IMR-90 (cell line): ENCODE results near the gene SPPL3. TPM values are rescaled to one million over a fixed set of nuclear protein-coding genes. Genes with fewer than 3 reads are reported as not detected.

Source experiments
- ATAC-seq: fragments of 200-7000 bp; cut with Tn5 transposase; 2 replicates; pipeline ENCODE4 v1.9.1; 2020; ENCODE audit warnings: low read depth, mild to moderate bottlenecking, moderate library complexity
- BruUV-seq: library from RNA; stranded (reverse); fragments of 400-500 nt; replicated peaks from 2 replicates; lab custom pipeline; 2021; lab: Mats Ljungman, UMichigan
- CTCF ChIA-PET: fragments of 300-600 bp; formaldehyde crosslinking; extraction: SDS; loops from one replicate; lab custom pipeline; 2021; ENCODE audit warnings: antibody characterized with exemption; lab: Yijun Ruan, JAX
- POLR2A ChIA-PET: fragments of 300-600 bp; sonication (Branson Sonifier 250); formaldehyde crosslinking; loops from one replicate; lab custom pipeline; 2022; ENCODE audit warnings: antibody characterized with exemption; ENCODE audit not compliant: unreplicated experiment; lab: Charles Lee
- DNase-seq: peaks from one replicate; pipeline ENCODE4 v3.0.0; 2013
- H2AFZ ChIP-seq: replicated peaks from 2 replicates; pipeline ENCODE3; 2013; ENCODE audit warnings: low read length, mild to moderate bottlenecking; ENCODE audit not compliant: poor library complexity
- H2AK5ac ChIP-seq: 2 replicates; pipeline ENCODE4 v1.6.1; 2013; ENCODE audit warnings: low read depth, low read length, inconsistent platforms
- H2AK9ac ChIP-seq: replicated peaks from 2 replicates; pipeline ENCODE3; 2013; ENCODE audit warnings: mild to moderate bottlenecking, low read depth, low read length, moderate library complexity; ENCODE audit not compliant: poor library complexity
- H2BK120ac ChIP-seq: 2 replicates; pipeline ENCODE4 v1.6.1; 2013; ENCODE audit warnings: low read depth, low read length, inconsistent platforms
- H2BK15ac ChIP-seq: 3 replicates; pipeline ENCODE4 v1.6.1; 2013; ENCODE audit warnings: low read depth, low read length, inconsistent platforms
- H2BK20ac ChIP-seq: 2 replicates; pipeline ENCODE4 v1.6.1; 2013; ENCODE audit warnings: low read depth, mild to moderate bottlenecking, inconsistent platforms, low read length, moderate library complexity
- H2BK5ac ChIP-seq: 2 replicates; pipeline ENCODE4 v1.6.1; 2013; ENCODE audit warnings: mild to moderate bottlenecking, low read depth, low read length, inconsistent platforms; ENCODE audit not compliant: poor library complexity, severe bottlenecking
- H3K14ac ChIP-seq: replicated peaks from 2 replicates; pipeline ENCODE4 v1.6.1; 2013; ENCODE audit warnings: low read depth, low read length, inconsistent platforms
- H3K18ac ChIP-seq: 2 replicates; pipeline ENCODE4 v1.6.1; 2013; ENCODE audit warnings: low read depth, low read length, control low read depth
- H3K23ac ChIP-seq: 2 replicates; pipeline ENCODE4 v1.6.1; 2013; ENCODE audit warnings: low read depth, low read length, inconsistent platforms
- H3K27ac ChIP-seq: 2 replicates; pipeline ENCODE4 v1.5.1; 2013; ENCODE audit warnings: mild to moderate bottlenecking, control low read depth, low read length; ENCODE audit not compliant: insufficient read depth
- H3K27me3 ChIP-seq: 2 replicates; pipeline ENCODE4 v1.6.1; 2013; ENCODE audit warnings: low read length; ENCODE audit not compliant: control insufficient read depth, insufficient read depth
- H3K36me3 ChIP-seq: 2 replicates; pipeline ENCODE4 v1.6.1; 2013; ENCODE audit warnings: low read length, mixed read lengths; ENCODE audit not compliant: control insufficient read depth, insufficient read depth
- H3K4ac ChIP-seq: 2 replicates; pipeline ENCODE4 v1.6.1; 2013; ENCODE audit warnings: low read depth, low read length, inconsistent platforms
- H3K4me1 ChIP-seq: 2 replicates; pipeline ENCODE4 v1.6.1; 2013; ENCODE audit warnings: low read length, mixed read lengths; ENCODE audit not compliant: control insufficient read depth, insufficient read depth
- H3K4me2 ChIP-seq: 2 replicates; pipeline ENCODE4 v1.6.1; 2013; ENCODE audit warnings: low read depth, mild to moderate bottlenecking, control low read depth, low read length, moderate library complexity
- H3K4me3 ChIP-seq: 2 replicates; pipeline ENCODE4 v1.5.1; 2013; ENCODE audit warnings: low read depth, mild to moderate bottlenecking, control low read depth, low read length, moderate library complexity; ENCODE audit not compliant: insufficient read depth
- H3K56ac ChIP-seq: 2 replicates; pipeline ENCODE4 v1.6.1; 2013; ENCODE audit warnings: low read length, inconsistent platforms; ENCODE audit not compliant: insufficient read depth; ENCODE audit errors: extremely low read depth
- H3K79me1 ChIP-seq, 2 experiments: 2 replicates each; pipeline ENCODE4 v1.6.1; 2013; ENCODE audit warnings: low read length in 2 of 2, inconsistent platforms in 1 of 2, low read depth in 1 of 2
- H3K9ac ChIP-seq: 2 replicates; pipeline ENCODE4 v1.6.1; 2013; ENCODE audit warnings: low read depth, low read length, control low read depth
- H3K9me1 ChIP-seq: 2 replicates; pipeline ENCODE4 v1.6.1; 2013; ENCODE audit warnings: low read length, inconsistent platforms; ENCODE audit not compliant: insufficient read depth
- H3K9me3 ChIP-seq: 2 replicates; pipeline ENCODE4 v1.6.1; 2013; ENCODE audit warnings: low read length; ENCODE audit not compliant: control insufficient read depth, insufficient read depth
- H4K20me1 ChIP-seq: 2 replicates; pipeline ENCODE4 v1.6.1; 2013; ENCODE audit warnings: low read length, inconsistent platforms; ENCODE audit not compliant: insufficient read depth
- H4K5ac ChIP-seq: 2 replicates; pipeline ENCODE4 v1.6.1; 2013; ENCODE audit warnings: mild to moderate bottlenecking, low read depth, low read length, control low read depth
- H4K8ac ChIP-seq, 2 experiments: 2 replicates each; pipeline ENCODE4 v1.6.1; 2013; ENCODE audit warnings: low read depth in 2 of 2, low read length in 2 of 2, control low read depth in 1 of 2, inconsistent platforms in 1 of 2
- H4K91ac ChIP-seq: 2 replicates; pipeline ENCODE4 v1.6.1; 2013; ENCODE audit warnings: low read depth, low read length, inconsistent platforms; ENCODE audit not compliant: insufficient read depth
- CHD1 ChIP-seq: IDR thresholded peaks from 2 replicates; pipeline ENCODE4 v1.6.1; 2012; ENCODE audit warnings: low read depth, low read length, improper control_type of control experiment
- MAZ ChIP-seq: IDR thresholded peaks from 2 replicates; pipeline ENCODE4 v1.6.1; 2012; ENCODE audit warnings: low read depth, mild to moderate bottlenecking, low read length, improper control_type of control experiment, moderate library complexity, borderline replicate concordance
- NFE2L2 ChIP-seq: fragments of 150-350 bp; IDR thresholded peaks from 2 replicates; pipeline ENCODE4 v1.6.1; 2016; ENCODE audit warnings: low read depth, mild to moderate bottlenecking, low read length
- RAD21 ChIP-seq: IDR thresholded peaks from 2 replicates; pipeline ENCODE4 v1.6.1; 2012; ENCODE audit warnings: low read length, improper control_type of control experiment
- WGBS, 2 experiments: methylation state at CpG; one replicate each; pipeline versions ENCODE4 v1.1.5 to v1.1.7; 2013; ENCODE audit warnings: missing lambda C conversion rate in 2 of 2; ENCODE audit not compliant: insufficient read length in 1 of 2; ENCODE audit errors: extremely low coverage in 2 of 2; 5-methylcytosine and 5-hydroxymethylcytosine counted together
- dilution Hi-C: fragments of 300-500 bp; cut with HindIII; formaldehyde crosslinking; loops from one replicate; pipeline ENCODE4 v1.14.3; 2018; ENCODE audit warnings: low sequenced_read_pairs; ENCODE audit not compliant: unreplicated experiment
- in situ Hi-C: fragments of 300-500 bp; cut with MboI; formaldehyde crosslinking; loops from 3 replicates; pipeline ENCODE4 v1.14.3; 2019; ENCODE audit warnings: low sequenced_read_pairs, inconsistent platforms, mixed read lengths
- intact Hi-C: fragments of 100-400 bp; cut with micrococcal nuclease; formaldehyde crosslinking; loops from 2 replicates; pipeline ENCODE4 v1.10.0; 2022
- polyA plus RNA-seq, 3 experiments: library from polyadenylated mRNA; depleted of rRNA; stranded (reverse); fragments of >200 nt; gene quantifications; 2 replicates each; pipeline ENCODE4 v1.2.3, GENCODE V29; 2012; ENCODE audit warnings: low replicate concordance in 1 of 3
- total RNA-seq: library from RNA; depleted of rRNA; stranded (reverse); fragments of >200 nt; gene quantifications from 2 replicates; pipeline ENCODE4 v1.2.3, GENCODE V29; 2012

The SPPL3 gene
- total and polyA plus RNA-seq, 2 of the 4 experiments (the other 2 are of a cell fraction): 1.6 to 18.0 TPM

DNA sequence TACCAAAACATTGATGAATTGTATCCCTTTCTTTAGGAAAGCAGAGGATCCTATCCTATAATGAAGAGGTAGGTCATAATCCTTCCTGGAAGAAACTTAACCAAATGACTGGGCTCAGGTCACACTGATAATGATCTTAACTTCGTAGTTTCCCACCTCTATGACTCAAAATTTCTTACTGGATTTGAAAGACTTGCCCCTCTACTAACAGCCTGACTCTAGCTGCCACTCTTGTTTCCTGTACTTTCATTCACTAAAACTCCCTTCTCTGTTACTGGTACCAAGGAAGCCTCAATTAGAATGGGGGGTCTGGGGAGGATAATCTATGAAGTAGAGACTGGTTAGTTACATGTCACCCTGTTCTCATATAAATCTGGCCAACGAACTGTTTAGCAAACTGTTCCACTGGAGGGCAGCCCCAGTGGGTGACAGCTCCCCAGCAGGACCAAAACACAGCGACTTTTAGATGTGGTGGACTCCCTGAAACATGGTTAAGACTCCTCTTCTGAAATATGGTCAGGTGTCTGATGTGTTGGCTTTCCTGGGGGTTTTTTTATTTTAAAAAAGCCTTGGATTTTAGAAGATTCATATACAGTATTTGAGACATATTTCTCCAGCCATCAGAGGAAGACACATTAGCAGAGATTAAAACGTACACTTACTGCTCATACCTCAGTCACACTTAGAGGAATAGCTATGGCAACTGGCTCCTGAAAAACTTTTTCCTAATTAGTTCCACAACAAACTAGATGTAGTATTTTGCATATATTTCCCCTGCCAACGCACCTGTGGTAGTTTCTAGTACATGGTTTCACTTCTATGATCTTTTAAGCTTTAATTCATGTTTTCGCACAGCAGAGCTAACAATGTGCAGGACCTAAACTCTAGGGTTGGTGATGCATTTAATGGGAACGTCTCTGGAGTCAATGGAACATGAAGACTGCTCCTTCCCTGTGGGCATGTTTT lies 106.2 kb downstream of the SPPL3 start:
- H3K4me2 ChIP-seq: no peak overlapping the region
- H3K4ac ChIP-seq: no peak overlapping the region
- 100% methylated on average over 1 of the region's 7 CpGs; no CpG with 5 or more reads in 1 of the 2 experiments for WGBS, 2 experiments
- H3K56ac ChIP-seq: no peak overlapping the region
- TF ChIP-seq MAZ (no peak), CHD1 (no peak), NFE2L2 (no peak), RAD21 (no peak)
- ChIA-PET POLR2A (no interaction called here), CTCF (no interaction called here)
- intact Hi-C loops: loop anchor here (10.0 kb wide), 1 partner anchor 107 kb away; the partner anchor contains the start of gene SPPL3
- H3K9me1 ChIP-seq: no peaks in the 10 kb centered on the region; the same call in 1 of the 2 replicates
- H3K14ac ChIP-seq: no peak overlapping the region
- no peak overlapping the region for H4K91ac ChIP-seq
- H2BK15ac ChIP-seq: no peak overlapping the region
- no peak for DNase-seq
- peaks cover 14 to 16% of the 10 kb centered on the region in 2 experiments for H3K79me1 ChIP-seq
- dilution Hi-C loops: no loop called here
- no peak overlapping the region for H2BK5ac ChIP-seq
- no peak overlapping the region for H4K5ac ChIP-seq
- H3K9me3 ChIP-seq: peaks cover 13% of the 10 kb centered on the region
- ATAC-seq: no peak
- no peak overlapping the region for H2BK120ac ChIP-seq
- no peak overlapping the region for H3K27ac ChIP-seq
- no peak overlapping the region for H2AK5ac ChIP-seq
- no peak overlapping the region for H3K18ac ChIP-seq
- H3K4me1 ChIP-seq: no peaks in the 10 kb centered on the region
- no peak overlapping the region for H4K8ac ChIP-seq
- no peak overlapping the region for H2AFZ ChIP-seq
- no peak overlapping the region for H2AK9ac ChIP-seq
- H4K20me1 ChIP-seq: no peaks in the 10 kb centered on the region
- no peak overlapping the region for H2BK20ac ChIP-seq
- H3K36me3 ChIP-seq: no peaks in the 10 kb centered on the region
- in situ Hi-C loops: no loop called here
- H3K9ac ChIP-seq: no peak overlapping the region
- no peak overlapping the region for H3K23ac ChIP-seq
- H3K27me3 ChIP-seq: no peaks in the 10 kb centered on the region
- BruUV-seq: no TSS peak
- H3K4me3 ChIP-seq: no peak overlapping the region
